Measurements from ENCODE around the gene SCD5. TPM values are rescaled to one million over a fixed set of nuclear protein-coding genes. Genes with fewer than 3 reads are reported as not detected.

The SCD5 gene
- total RNA-seq, 2 experiments from 2014 or later = 0.47 to 0.76 TPM

DNA sequence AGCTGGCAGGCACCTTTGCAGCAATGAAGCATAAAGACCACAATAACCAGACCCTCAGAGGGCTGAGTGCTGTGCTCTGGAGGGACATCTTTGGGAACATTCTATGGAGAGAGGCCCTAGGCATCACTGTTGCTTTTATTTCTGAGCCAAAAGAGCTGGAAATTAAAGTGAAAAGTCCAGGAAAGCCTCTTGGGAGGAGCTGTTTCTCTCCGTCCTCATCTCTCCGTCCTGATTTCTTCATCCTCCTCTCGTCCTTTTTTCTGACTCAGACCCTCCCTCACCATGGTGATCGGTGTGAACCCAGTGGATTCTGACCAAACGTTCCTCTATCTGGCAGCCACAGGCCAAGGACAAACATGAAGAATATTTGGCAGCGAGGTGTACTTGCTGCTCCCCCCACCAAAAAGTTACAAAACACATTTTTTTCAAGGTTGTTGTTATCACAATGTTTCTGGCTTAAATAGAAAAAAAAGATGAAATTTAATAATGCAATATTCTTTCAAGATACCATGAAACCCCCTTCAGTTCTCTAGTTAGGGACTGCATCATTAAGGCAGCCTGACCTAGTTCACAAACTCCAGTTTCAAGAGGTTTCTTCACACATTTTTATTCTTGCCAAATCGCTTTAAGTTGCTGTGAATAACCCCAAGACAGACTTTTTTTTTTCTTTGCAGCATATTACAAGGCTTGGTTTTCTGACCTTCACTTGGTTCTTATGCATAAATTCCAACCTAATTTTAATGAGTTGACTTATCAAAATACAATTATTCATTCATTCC lies 80.2 kb downstream of the SCD5 start:
- Histone ChIP-seq H3K79me2 (ENCODE audit: insufficient read depth, low read depth, low read length) (no peaks in the 10 kb centered on the region), H4K20me1 (ENCODE audit: insufficient read depth, low read length) (no peaks in the 10 kb centered on the region), H3K4me2 (ENCODE audit: low read length) (no peak overlapping the region), H3K36me3 (ENCODE audit: insufficient read depth, low read length) (no peaks in the 10 kb centered on the region), H2AFZ (ENCODE audit: low read length) (no peak overlapping the region), H3K9me2 (ENCODE audit: insufficient read depth, low read length) (no peaks in the 10 kb centered on the region), H3K27ac (ENCODE audit: low read depth, low read length, poor library complexity, severe bottlenecking) (no peak overlapping the region), H3K9me3 (ENCODE audit: low read length) (no peaks in the 10 kb centered on the region), H3K4me1 (ENCODE audit: insufficient read depth, low read length, poor library complexity, severe bottlenecking) (no peaks in the 10 kb centered on the region), H3K4me3 (ENCODE audit: low read depth, low read length, poor library complexity, severe bottlenecking) (no peak overlapping the region)
- TF ChIP-seq, protein P1, sequence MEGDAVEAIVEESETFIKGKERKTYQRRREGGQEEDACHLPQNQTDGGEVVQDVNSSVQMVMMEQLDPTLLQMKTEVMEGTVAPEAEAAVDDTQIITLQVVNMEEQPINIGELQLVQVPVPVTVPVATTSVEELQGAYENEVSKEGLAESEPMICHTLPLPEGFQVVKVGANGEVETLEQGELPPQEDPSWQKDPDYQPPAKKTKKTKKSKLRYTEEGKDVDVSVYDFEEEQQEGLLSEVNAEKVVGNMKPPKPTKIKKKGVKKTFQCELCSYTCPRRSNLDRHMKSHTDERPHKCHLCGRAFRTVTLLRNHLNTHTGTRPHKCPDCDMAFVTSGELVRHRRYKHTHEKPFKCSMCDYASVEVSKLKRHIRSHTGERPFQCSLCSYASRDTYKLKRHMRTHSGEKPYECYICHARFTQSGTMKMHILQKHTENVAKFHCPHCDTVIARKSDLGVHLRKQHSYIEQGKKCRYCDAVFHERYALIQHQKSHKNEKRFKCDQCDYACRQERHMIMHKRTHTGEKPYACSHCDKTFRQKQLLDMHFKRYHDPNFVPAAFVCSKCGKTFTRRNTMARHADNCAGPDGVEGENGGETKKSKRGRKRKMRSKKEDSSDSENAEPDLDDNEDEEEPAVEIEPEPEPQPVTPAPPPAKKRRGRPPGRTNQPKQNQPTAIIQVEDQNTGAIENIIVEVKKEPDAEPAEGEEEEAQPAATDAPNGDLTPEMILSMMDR (conservative IDR thresholded peaks at IDR 0.05; ENCODE audit: low read length) = no peak
- no peak for TF ChIP-seq EZH2phosphoT487 (IDR thresholded peaks at IDR 0.05; ENCODE audit: borderline replicate concordance, low read depth, low read length)
- ChIA-PET CTCF (ENCODE audit: unreplicated experiment) (no interaction called here), POLR2A (no interaction called here)
- intact Hi-C loops (cut with micrococcal nuclease; ENCODE audit: unreplicated experiment) = no loop called here
- no TSS peak for BruUV-seq (replicated peaks)
- no peak for DNase-seq (ENCODE audit: low spot score)

DNA sequence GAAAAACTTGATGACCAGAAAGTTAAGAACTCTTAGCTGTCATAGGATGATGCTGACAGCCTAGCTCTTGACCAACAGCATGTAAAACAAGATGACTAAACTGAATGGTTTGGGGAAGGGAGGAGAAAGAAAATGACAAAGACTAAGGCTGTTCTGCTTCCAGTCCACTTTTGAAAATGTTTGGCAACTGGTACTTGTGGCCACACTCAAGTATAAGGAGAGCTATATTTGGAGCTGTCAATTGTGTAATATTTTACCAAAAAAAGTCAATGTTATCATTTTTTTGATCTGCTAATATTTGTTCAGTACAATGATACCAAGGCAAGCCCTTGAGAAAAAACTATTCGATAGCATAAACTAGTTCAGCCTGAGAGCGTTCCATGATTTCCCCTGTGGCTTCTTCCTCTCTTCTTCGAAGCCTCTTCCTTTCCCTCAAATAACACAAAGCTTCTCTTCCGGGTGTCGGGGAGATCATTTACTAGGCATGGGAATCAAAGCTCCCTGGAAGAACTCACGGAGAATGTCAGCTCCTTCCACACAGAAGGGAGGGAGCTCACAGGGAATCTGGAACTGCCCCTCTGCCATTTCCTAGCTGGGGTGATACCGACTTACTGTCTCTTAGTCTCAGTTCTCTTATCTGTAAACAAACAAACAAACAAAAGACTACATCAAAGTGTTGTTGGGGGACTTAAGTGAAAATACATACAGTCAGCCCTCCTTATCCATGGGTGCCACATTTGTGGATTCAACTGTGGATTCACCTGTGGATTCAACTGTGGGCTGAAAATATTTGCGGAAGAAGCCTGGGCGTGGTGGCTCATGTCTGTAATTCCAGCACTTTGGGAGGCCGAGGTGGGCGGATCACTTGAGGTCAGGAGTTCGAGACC lies 82.6 kb downstream of the SCD5 start:
- Histone ChIP-seq H3K4me2 (ENCODE audit: low read length) (no peak overlapping the region), H3K4me3 (ENCODE audit: low read depth, low read length, poor library complexity, severe bottlenecking) (no peak overlapping the region)
- POLR2A ChIA-PET = interaction anchor here (0.9 kb wide), 1 partner anchor 138 kb away, joined by 3 read pairs; no protein-coding TSS in a partner anchor

More for the DNA sequence above, 82.6 kb downstream of the SCD5 start:
- Histone ChIP-seq H4K20me1 (ENCODE audit: insufficient read depth, low read length) (no peaks in the 10 kb centered on the region), H3K36me3 (ENCODE audit: insufficient read depth, low read length) (no peaks in the 10 kb centered on the region), H3K9me3 (ENCODE audit: low read length) (no peaks in the 10 kb centered on the region), H3K4me1 (ENCODE audit: insufficient read depth, low read length, poor library complexity, severe bottlenecking) (no peaks in the 10 kb centered on the region), H3K9me2 (ENCODE audit: insufficient read depth, low read length) (no peaks in the 10 kb centered on the region), H3K27ac (ENCODE audit: low read depth, low read length, poor library complexity, severe bottlenecking) (no peak overlapping the region), H3K79me2 (ENCODE audit: insufficient read depth, low read depth, low read length) (no peaks in the 10 kb centered on the region), H2AFZ (ENCODE audit: low read length) (no peak overlapping the region)
- TF ChIP-seq, protein P1 (conservative IDR thresholded peaks at IDR 0.05; ENCODE audit: low read length) = no peak
- no peak for TF ChIP-seq EZH2phosphoT487 (IDR thresholded peaks at IDR 0.05; ENCODE audit: borderline replicate concordance, low read depth, low read length)
- no TSS peak for BruUV-seq (replicated peaks)
- DNase-seq (ENCODE audit: low spot score) = no peak
- CTCF ChIA-PET (ENCODE audit: unreplicated experiment) = interaction anchor here (1.3 kb wide), 1 partner anchor 12 kb away, joined by 4 read pairs; no protein-coding TSS in a partner anchor
- intact Hi-C loops (cut with micrococcal nuclease; ENCODE audit: unreplicated experiment) = no loop called here

Measured in OCI-LY7 (cell line).